HepG2 (cell line): ENCODE data around the gene RASSF7. TPM values are rescaled to one million over a fixed set of nuclear protein-coding genes. Genes with fewer than 3 reads are reported as not detected.

Source experiments
- CBFB ChIP-seq: sonication (generic); formaldehyde crosslinking; IDR thresholded peaks from 2 replicates; pipeline ENCODE4 v1.4.0; 2020; ENCODE audit warnings: missing genetic modification reagents
- IKZF4 ChIP-seq: sonication (generic); formaldehyde crosslinking; IDR thresholded peaks from 2 replicates; pipeline ENCODE4 v1.5.1; 2020; ENCODE audit warnings: borderline replicate concordance, mild to moderate bottlenecking, low read depth, missing genetic modification reagents; ENCODE audit errors: not compliant biosample characterization
- MXD1 ChIP-seq: sonication (generic); formaldehyde crosslinking; IDR thresholded peaks from 2 replicates; pipeline ENCODE4 v1.4.0; 2020; ENCODE audit warnings: mild to moderate bottlenecking, missing genetic modification reagents
- POLR2G ChIP-seq: fragments of 200-400 bp; formaldehyde crosslinking; IDR thresholded peaks from 2 replicates; pipeline ENCODE4 v1.6.1; 2018; ENCODE audit warnings: mild to moderate bottlenecking, low read depth, low read length, moderate library complexity
- SNAPC4 ChIP-seq: sonication (generic); formaldehyde crosslinking; IDR thresholded peaks from 2 replicates; pipeline ENCODE4 v1.4.0; 2020; ENCODE audit warnings: mild to moderate bottlenecking, missing genetic modification reagents
- ZNF850 ChIP-seq: sonication (generic); formaldehyde crosslinking; conservative IDR thresholded peaks from 2 replicates; pipeline ENCODE4 v1.9.0; 2021; ENCODE audit warnings: mild to moderate bottlenecking, missing genetic modification reagents
- polyA plus RNA-seq, 8 experiments: library from polyadenylated mRNA; depleted of rRNA in 3 of 8; stranded (reverse) in 7 of 8; unstranded in 1 of 8; fragments of >200 nt; fragmentation: Illumina TruSeq in 4 of 8; extraction: Trizol in 4 of 8; gene quantifications; 2 replicates each; pipeline versions ENCODE4 v1.2.1 to v1.2.3, GENCODE V29; 2011 to 2016; ENCODE audit warnings: low read depth in 4 of 8, missing spikeins in 1 of 8, mixed read lengths in 1 of 8; ENCODE audit not compliant: insufficient read depth in 1 of 8
- total RNA-seq, 5 experiments: library from RNA; depleted of rRNA; stranded (reverse); fragments of >200 nt; fragmentation: Illumina TruSeq; extraction: Trizol; gene quantifications; 2 replicates each; pipeline ENCODE4 v1.2.3, GENCODE V29; 2016; ENCODE audit warnings: low read depth in 1 of 5
- TF ChIP-seq, protein P1 (sequence below): sonication (generic); formaldehyde crosslinking; IDR thresholded peaks from 2 replicates; pipeline ENCODE4; 2020; ENCODE audit warnings: missing genetic modification reagents, mild to moderate bottlenecking, borderline replicate concordance
- TF ChIP-seq, protein P2 (sequence below): sonication (generic); formaldehyde crosslinking; IDR thresholded peaks from 2 replicates; pipeline ENCODE4 v1.4.0; 2020; ENCODE audit warnings: mild to moderate bottlenecking, missing genetic modification reagents
- TF ChIP-seq, protein P3 (sequence below): sonication (generic); formaldehyde crosslinking; IDR thresholded peaks from 2 replicates; pipeline ENCODE4 v1.4.0; 2020; ENCODE audit warnings: low read depth, mild to moderate bottlenecking, missing genetic modification reagents

RASSF7 gene
- total and polyA plus RNA-seq, 2 of the 13 experiments (the other 11 are each of a cell fraction or from before 2014, with no cell fraction given) = 20.2 to 28.6 TPM

- TF ChIP-seq, protein P1, sequence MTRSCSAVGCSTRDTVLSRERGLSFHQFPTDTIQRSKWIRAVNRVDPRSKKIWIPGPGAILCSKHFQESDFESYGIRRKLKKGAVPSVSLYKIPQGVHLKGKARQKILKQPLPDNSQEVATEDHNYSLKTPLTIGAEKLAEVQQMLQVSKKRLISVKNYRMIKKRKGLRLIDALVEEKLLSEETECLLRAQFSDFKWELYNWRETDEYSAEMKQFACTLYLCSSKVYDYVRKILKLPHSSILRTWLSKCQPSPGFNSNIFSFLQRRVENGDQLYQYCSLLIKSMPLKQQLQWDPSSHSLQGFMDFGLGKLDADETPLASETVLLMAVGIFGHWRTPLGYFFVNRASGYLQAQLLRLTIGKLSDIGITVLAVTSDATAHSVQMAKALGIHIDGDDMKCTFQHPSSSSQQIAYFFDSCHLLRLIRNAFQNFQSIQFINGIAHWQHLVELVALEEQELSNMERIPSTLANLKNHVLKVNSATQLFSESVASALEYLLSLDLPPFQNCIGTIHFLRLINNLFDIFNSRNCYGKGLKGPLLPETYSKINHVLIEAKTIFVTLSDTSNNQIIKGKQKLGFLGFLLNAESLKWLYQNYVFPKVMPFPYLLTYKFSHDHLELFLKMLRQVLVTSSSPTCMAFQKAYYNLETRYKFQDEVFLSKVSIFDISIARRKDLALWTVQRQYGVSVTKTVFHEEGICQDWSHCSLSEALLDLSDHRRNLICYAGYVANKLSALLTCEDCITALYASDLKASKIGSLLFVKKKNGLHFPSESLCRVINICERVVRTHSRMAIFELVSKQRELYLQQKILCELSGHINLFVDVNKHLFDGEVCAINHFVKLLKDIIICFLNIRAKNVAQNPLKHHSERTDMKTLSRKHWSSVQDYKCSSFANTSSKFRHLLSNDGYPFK (CRISPR knock-in tag) = 0 out of 2 replicates have a peak, but pooled peaks have one; percentile 48
- TF ChIP-seq ZNF850 (CRISPR knock-in tag) = no peak
- TF ChIP-seq, protein P2, sequence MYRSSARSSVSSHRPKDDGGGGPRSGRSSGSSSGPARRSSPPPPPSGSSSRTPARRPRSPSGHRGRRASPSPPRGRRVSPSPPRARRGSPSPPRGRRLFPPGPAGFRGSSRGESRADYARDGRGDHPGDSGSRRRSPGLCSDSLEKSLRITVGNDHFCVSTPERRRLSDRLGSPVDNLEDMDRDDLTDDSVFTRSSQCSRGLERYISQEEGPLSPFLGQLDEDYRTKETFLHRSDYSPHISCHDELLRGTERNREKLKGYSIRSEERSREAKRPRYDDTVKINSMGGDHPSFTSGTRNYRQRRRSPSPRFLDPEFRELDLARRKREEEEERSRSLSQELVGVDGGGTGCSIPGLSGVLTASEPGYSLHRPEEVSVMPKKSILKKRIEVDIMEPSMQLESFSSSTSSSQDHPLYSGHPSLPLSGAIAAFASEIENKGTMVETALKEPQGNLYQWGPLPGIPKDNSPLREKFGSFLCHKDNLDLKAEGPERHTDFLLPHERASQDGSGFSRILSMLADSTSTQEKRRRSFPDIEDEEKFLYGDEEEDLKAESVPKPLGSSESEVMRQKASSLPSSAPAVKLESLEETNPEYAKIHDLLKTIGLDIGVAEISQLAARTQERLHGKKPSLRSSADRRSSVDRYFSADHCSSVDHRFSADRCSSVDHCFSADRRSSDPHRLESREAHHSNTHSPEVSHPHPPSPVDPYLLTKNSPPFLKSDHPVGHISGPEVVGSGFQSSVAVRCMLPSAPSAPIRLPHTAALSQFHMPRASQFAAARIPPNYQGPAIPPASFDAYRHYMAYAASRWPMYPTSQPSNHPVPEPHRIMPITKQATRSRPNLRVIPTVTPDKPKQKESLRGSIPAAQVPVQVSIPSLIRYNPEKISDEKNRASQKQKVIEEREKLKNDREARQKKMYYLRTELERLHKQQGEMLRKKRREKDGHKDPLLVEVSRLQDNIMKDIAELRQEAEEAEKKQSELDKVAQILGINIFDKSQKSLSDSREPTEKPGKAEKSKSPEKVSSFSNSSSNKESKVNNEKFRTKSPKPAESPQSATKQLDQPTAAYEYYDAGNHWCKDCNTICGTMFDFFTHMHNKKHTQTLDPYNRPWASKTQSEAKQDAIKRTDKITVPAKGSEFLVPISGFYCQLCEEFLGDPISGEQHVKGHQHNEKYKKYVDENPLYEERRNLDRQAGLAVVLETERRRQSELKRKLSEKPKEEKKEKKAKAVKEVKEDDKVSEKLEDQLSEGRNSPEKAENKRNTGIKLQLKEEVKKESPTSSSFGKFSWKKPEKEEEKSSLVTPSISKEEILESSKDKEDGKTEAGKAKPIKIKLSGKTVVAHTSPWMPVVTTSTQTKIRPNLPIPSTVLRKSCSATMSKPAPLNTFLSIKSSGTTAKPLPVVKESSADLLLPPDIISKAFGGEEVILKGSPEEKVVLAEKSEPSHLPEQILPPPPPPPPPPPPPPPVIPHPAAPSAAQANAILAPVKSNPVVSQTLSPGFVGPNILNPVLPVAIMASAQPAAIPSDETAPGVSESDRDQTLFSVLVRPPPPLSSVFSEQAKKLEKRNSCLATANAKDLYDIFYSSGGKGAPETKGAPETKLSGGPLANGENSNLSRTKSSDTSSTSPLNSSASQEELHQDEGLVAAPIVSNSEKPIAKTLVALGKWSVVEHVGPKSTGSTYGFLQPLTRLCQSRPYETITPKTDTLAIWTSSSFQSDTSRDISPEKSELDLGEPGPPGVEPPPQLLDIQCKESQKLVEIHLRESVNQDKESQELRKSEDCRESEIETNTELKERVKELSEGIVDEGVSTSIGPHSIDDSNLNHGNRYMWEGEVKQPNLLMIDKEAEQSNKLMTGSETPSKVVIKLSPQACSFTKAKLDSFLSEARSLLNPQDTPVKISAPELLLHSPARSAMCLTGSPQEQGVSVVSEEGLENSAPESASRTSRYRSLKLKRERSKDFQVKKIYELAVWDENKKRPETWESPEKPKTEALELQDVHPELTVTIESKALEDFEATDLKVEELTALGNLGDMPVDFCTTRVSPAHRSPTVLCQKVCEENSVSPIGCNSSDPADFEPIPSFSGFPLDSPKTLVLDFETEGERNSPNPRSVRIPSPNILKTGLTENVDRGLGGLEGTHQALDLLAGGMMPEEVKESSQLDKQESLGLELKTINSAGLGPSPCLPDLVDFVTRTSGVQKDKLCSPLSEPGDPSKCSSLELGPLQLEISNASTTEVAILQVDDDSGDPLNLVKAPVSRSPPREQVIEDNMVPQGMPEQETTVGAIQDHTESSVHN (CRISPR knock-in tag) = no peak
- TF ChIP-seq SNAPC4 (CRISPR knock-in tag) = no peak
- TF ChIP-seq POLR2G = 0 out of 2 replicates have a peak, but pooled peaks have one; percentile 7
- TF ChIP-seq, protein P3, sequence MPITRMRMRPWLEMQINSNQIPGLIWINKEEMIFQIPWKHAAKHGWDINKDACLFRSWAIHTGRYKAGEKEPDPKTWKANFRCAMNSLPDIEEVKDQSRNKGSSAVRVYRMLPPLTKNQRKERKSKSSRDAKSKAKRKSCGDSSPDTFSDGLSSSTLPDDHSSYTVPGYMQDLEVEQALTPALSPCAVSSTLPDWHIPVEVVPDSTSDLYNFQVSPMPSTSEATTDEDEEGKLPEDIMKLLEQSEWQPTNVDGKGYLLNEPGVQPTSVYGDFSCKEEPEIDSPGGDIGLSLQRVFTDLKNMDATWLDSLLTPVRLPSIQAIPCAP (CRISPR knock-in tag) = no peak
- 0 out of 2 replicates have a peak, but pooled peaks have one; percentile 22 for TF ChIP-seq CBFB (CRISPR knock-in tag)
- TF ChIP-seq IKZF4 (CRISPR knock-in tag) = peak; percentile 76
- TF ChIP-seq MXD1 (CRISPR knock-in tag) = peak; percentile 70; the same call in 1 of the 2 replicates
Measured at GRCh38 chr11:567629-568292, 7.0 kb downstream of the RASSF7 start (continued).
